Middle frontal gyrus (tissue), 1 donor: ENCODE data around the gene SLC66A1.

Experiments used
- DNase-seq: peaks from one replicate; pipeline ENCODE4 v3.0.0-alpha.2; 2015; ENCODE audit warnings: low spot score; ENCODE audit errors: extremely low spot score

SLC66A1 gene

GRCh38 chr1:19376428-19377372, 64.6 kb downstream of the SLC66A1 start:
- no peak for DNase-seq

GRCh38 chr1:19377812-19378718, 65.9 kb downstream of the SLC66A1 start:
- no peak for DNase-seq
